ENCODE data around the gene LRRC74A.

Gene LRRC74A

GRCh38 chr14:76846331-76847047, 20.3 kb downstream of the LRRC74A start:
- DNase-seq (ENCODE audit: low read depth in 4 of 4, low spot score in 1 of 4): no peak

GRCh38 chr14:76848879-76849278, 22.7 kb downstream of the LRRC74A start:
- no peak for DNase-seq (ENCODE audit: low read depth in 4 of 4, low spot score in 1 of 4)

- DNase-seq (ENCODE audit: low read depth in 4 of 4, low spot score in 1 of 4): no peak
These were observed 28.9 kb downstream of the LRRC74A start for GRCh38 chr14:76855066-76855465.

DNA sequence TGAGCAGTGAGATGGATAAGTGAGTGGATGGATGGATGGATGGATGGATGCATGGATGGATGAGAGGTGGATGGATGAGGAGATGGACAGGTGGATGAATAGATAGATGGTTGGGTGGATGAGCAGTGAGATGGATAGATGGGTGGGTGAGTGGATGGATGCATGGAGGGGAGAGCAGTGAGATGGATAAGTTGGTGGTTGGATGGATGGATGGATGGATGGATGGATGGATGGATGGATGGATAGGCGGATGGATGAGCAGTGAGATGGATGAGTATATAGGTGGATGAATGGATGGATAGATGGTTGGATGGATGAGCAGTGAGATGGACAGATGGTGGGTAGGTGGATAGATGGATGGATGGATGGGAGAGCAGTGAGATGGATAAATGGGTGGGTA, 30.6 kb downstream of the LRRC74A start:
- DNase-seq (ENCODE audit: low read depth in 4 of 4, low spot score in 1 of 4): no peak

DNA sequence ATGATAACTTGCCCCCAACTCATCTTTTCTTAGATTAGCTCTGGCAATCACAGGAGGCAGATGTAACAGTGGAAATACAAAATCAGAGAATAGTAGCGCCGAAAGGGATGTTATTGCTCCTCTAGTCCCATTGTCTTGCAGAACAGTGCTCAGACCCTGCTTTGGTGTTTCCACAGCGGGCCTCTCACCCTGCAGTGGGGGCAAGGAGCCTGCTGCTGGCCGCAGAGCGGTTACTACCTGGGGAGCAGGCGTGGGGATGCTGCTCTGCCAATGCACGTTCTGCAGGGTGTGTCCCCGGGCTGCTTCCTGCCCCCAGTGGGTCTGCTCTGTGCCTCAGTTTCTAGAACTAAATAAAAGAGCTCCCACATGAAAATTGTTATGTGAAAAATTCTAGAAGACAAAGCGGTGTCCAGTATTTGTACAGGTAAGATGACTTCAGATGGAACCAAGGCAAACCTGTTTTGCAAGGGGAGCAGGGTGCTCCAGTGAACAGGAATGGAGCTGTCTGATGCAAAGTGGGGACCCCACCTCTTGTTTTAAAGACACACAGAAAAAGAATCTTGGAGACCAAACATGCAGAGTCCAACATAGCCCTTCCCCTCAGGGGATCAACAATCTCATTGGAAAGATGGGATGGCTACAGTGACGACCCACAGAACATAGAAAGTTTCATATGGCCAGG, 35.5 kb downstream of the LRRC74A start:
- DNase-seq (ENCODE audit: low read depth in 4 of 4, low spot score in 1 of 4): no peak

GRCh38 chr14:76862546-76863282, 36.5 kb downstream of the LRRC74A start:
- no peak for DNase-seq (ENCODE audit: low read depth in 4 of 4, low spot score in 1 of 4)

DNA sequence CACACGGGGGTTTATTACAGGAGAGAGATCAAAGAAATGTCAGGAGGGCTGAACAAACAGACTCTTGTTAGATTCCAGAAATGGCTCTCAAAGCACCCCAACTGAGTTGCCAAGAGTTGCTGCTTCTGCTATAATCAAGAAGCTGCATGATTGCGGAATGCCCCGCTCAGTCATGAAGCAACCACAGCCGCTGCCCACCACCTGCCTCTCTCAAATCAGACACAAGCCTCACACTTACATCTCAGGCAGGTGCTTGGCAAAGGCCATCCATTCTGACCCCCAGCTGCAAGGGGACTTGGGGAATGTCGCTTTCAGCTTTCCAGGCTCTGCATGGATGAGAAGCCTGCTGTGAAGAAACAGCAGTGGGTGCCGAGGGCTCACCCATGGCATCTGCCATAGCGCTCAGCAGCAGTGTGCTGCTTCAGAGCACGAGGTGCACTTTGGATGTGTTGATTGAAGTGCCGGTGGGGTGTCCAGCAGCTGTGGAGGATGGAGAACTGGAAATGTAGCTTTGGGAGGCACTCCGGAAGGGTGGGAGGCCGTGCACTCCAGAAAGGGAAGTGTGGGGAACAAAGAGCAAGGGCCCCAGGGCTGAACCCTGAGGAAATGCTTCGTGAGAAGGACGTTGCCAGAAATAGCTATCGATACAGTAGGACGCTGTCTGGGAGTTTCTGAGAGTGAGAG, 37.7 kb downstream of the LRRC74A start:
- no peak for DNase-seq (ENCODE audit: low read depth in 4 of 4, low spot score in 1 of 4)

GRCh38 chr14:76866456-76866855, 40.2 kb downstream of the LRRC74A start:
- DNase-seq (ENCODE audit: low read depth in 4 of 4, low spot score in 1 of 4): no peak

GRCh38 chr14:76867516-76868453, 41.6 kb downstream of the LRRC74A start:
- DNase-seq (ENCODE audit: low read depth in 4 of 4, low spot score in 1 of 4): peak in 2 of 4 experiments; percentile 11 to 19

GRCh38 chr14:76868454-76869170, 42.4 kb downstream of the LRRC74A start:
- no peak for DNase-seq (ENCODE audit: low read depth in 4 of 4, low spot score in 1 of 4)

- no peak for DNase-seq (ENCODE audit: low read depth in 4 of 4, low spot score in 1 of 4)
These were observed 44.0 kb downstream of the LRRC74A start for GRCh38 chr14:76870166-76870565.

- DNase-seq (ENCODE audit: low read depth in 4 of 4, low spot score in 1 of 4): peak in 3 of 4 experiments; percentile 37 to 47 (median 46)
These were observed 46.7 kb downstream of the LRRC74A start for GRCh38 chr14:76872796-76873432.

GRCh38 chr14:76874734-76875133, 48.5 kb downstream of the LRRC74A start:
- DNase-seq (ENCODE audit: low read depth in 4 of 4, low spot score in 1 of 4): no peak

DNA sequence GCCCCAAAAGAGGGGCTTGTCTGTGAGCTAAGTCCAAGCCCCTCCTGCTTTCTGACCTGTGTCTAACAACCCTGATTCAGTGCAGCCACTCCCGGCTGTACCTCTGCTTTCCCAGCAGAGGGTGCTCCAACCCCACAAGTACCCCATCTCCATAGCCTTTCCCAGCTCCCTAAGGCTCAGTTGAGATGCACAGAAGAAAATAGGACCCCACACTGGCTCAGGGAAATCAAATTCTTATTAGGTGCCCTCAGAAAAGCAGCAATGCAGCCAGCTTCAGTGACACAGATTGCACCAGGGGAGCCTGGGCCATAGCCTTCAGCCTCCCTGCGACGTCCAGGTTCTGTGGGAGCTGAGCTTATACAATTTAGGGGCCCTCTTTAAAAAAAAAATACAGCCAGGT, 49.9 kb downstream of the LRRC74A start:
- DNase-seq (ENCODE audit: low read depth in 4 of 4, low spot score in 1 of 4): peak in 3 of 4 experiments; percentile 21 to 28 (median 24)

GRCh38 chr14:76877871-76878270, 51.7 kb downstream of the LRRC74A start:
- DNase-seq (ENCODE audit: low read depth in 4 of 4, low spot score in 1 of 4): no peak

DNA sequence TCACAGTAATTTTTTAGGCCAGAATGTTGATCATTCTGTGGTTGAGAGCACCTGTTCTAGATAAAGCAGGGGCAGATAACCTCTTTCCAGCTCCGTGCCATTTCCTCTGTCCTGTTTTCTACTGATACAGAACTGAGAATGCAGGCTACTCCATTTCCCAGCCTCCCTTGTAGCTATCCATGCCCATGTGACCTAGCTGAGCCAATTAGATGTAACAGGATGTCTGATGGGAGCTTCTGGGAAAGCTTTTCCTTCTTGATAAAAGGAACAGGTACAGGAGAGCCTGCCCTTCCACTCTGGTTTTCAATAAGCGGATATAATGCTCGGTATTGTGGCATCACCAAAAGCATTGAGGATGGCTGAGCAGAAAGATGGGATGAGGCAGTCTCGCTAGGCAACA, 54.2 kb downstream of the LRRC74A start:
- no peak for DNase-seq (ENCODE audit: low read depth in 4 of 4, low spot score in 1 of 4)

DNA sequence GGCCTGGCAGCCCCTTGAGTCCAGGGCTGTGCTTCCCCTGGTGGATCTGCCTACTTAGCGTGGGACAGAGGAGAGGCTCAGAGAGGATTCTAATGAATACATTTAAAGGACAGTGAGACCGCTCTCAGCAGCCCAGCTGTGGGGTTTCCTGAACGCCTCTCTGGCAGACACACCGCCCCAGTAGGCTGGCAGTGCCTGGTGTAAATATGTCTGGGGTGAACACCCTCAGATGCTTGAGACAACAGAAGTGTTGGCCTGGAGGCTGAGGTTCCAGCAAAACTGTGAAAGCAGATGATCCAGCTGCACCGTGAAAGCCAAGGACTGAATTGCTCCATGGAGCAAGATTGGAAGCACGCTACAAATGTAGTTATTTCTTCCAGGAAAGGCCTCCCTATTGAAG, 55.1 kb downstream of the LRRC74A start:
- no peak for DNase-seq (ENCODE audit: low read depth in 4 of 4, low spot score in 1 of 4)

GRCh38 chr14:76882651-76883050, 56.4 kb downstream of the LRRC74A start:
- DNase-seq (ENCODE audit: low read depth in 4 of 4, low spot score in 1 of 4): no peak

GRCh38 chr14:76883447-76883846, 57.2 kb downstream of the LRRC74A start:
- DNase-seq (ENCODE audit: low read depth in 4 of 4, low spot score in 1 of 4): no peak

Data from stimulated activated CD4-positive, alpha-beta T cell treated with anti-CD3 and anti-CD28 coated beads, Interleukin-1b, Interleukin-23, amount 100 ng/mL, for 24 hours (primary cell).